OCI-LY7 (cell line): ENCODE measurements around the gene ORC2. TPM values are rescaled to one million over a fixed set of nuclear protein-coding genes. Genes with fewer than 3 reads are reported as not detected.

Source experiments
- BruUV-seq: library from RNA; stranded (reverse); fragments of 400-500 nt; replicated peaks from 2 replicates; lab custom pipeline; 2021; lab: Mats Ljungman, UMichigan
- CTCF ChIA-PET: fragments of 300-600 bp; sonication (Branson Sonifier 250); formaldehyde crosslinking; loops from one replicate; lab custom pipeline; 2022; ENCODE audit warnings: antibody characterized with exemption; ENCODE audit not compliant: unreplicated experiment; lab: Charles Lee
- POLR2A ChIA-PET: fragments of 300-600 bp; sonication (Branson Sonifier 250); formaldehyde crosslinking; loops from one replicate; lab custom pipeline; 2022; ENCODE audit warnings: antibody characterized with exemption; lab: Charles Lee
- DNase-seq: peaks from one replicate; pipeline ENCODE4 v3.0.0-alpha.2; 2015; ENCODE audit warnings: low spot score
- H2AFZ ChIP-seq: fragments of 200-600 bp; sonication (generic), shearing (Covaris generic); 2 replicates; pipeline ENCODE4 v1.6.1; 2014; ENCODE audit warnings: mild to moderate bottlenecking, antibody characterized with exemption, low read length, moderate library complexity
- H3K27ac ChIP-seq: fragments of 200-600 bp; sonication (generic); 2 replicates; pipeline ENCODE4 v1.5.1; 2014; ENCODE audit warnings: mixed run types, low read depth, mild to moderate bottlenecking, moderate library complexity, low read length, inconsistent platforms; ENCODE audit not compliant: poor library complexity, severe bottlenecking
- H3K36me3 ChIP-seq: fragments of 200-600 bp; sonication (generic); 2 replicates; pipeline ENCODE4 v1.6.1; 2014; ENCODE audit warnings: mild to moderate bottlenecking, antibody characterized with exemption, low read length, moderate library complexity, mixed read lengths; ENCODE audit not compliant: insufficient read depth
- H3K4me1 ChIP-seq: fragments of 200-600 bp; sonication (generic); 2 replicates; pipeline ENCODE4 v1.5.1; 2014; ENCODE audit warnings: mild to moderate bottlenecking, low read length; ENCODE audit not compliant: insufficient read depth, poor library complexity, severe bottlenecking
- H3K4me2 ChIP-seq: fragments of 200-600 bp; sonication (generic); 2 replicates; pipeline ENCODE4 v1.6.1; 2014; ENCODE audit warnings: mild to moderate bottlenecking, low read length
- H3K4me3 ChIP-seq: fragments of 200-600 bp; sonication (generic); 2 replicates; pipeline ENCODE4 v1.5.1; 2014; ENCODE audit warnings: mild to moderate bottlenecking, low read depth, low read length; ENCODE audit not compliant: poor library complexity, severe bottlenecking
- H3K79me2 ChIP-seq: fragments of 200-600 bp; sonication (generic); 2 replicates; pipeline ENCODE4 v1.6.1; 2016; ENCODE audit warnings: low read depth, mild to moderate bottlenecking, low read length, moderate library complexity, mixed read lengths; ENCODE audit not compliant: insufficient read depth
- H3K9me2 ChIP-seq: fragments of 200-600 bp; sonication (generic); 2 replicates; pipeline ENCODE4 v1.6.1; 2016; ENCODE audit warnings: mild to moderate bottlenecking, low read length, mixed read lengths; ENCODE audit not compliant: insufficient read depth
- H3K9me3 ChIP-seq: fragments of 200-600 bp; sonication (generic); 2 replicates; pipeline ENCODE4 v1.6.1; 2014; ENCODE audit warnings: mild to moderate bottlenecking, mixed run types, low read length, mixed read lengths
- H4K20me1 ChIP-seq: fragments of 200-600 bp; sonication (generic); 2 replicates; pipeline ENCODE4 v1.6.1; 2014; ENCODE audit warnings: mild to moderate bottlenecking, antibody characterized with exemption, low read length, moderate library complexity, mixed read lengths; ENCODE audit not compliant: insufficient read depth
- CTCF ChIP-seq: fragments of 200-600 bp; sonication (generic); conservative IDR thresholded peaks from 2 replicates; pipeline ENCODE4 v1.5.1; 2014; ENCODE audit warnings: mild to moderate bottlenecking, antibody characterized with exemption, low read length, moderate library complexity, mixed read lengths
- EZH2phosphoT487 ChIP-seq: fragments of 200-600 bp; sonication (generic); IDR thresholded peaks from 2 replicates; pipeline ENCODE4 v1.6.1; 2018; ENCODE audit warnings: low read depth, borderline replicate concordance, mild to moderate bottlenecking, mixed run types, antibody characterized with exemption, low read length, moderate library complexity, mixed read lengths
- intact Hi-C: fragments of 100-400 bp; cut with micrococcal nuclease; formaldehyde crosslinking; loops from one replicate; pipeline ENCODE4 v1.10.0; 2022; ENCODE audit not compliant: unreplicated experiment
- total RNA-seq, 2 experiments: library from RNA; depleted of rRNA in 1 of 2; stranded (reverse); fragments of >200 nt in 1 of 2; shearing (Covaris generic) in 1 of 2; gene quantifications; 2 replicates each; pipeline ENCODE4 v1.2.3, GENCODE V29; 2014 to 2022

Gene ORC2
- total RNA-seq, 2 experiments from 2014 or later: 14.9 to 46.1 TPM

GRCh38 chr2:200968735-200969134, 5.3 kb upstream of the ORC2 start:
- H3K9me3 ChIP-seq: no peaks in the 10 kb centered on the region
- no peak for DNase-seq
- CTCF ChIA-PET: no interaction called here
- H4K20me1 ChIP-seq: no peaks in the 10 kb centered on the region
- intact Hi-C loops: no loop called here
- POLR2A ChIA-PET: no interaction called here
- H3K4me3 ChIP-seq: no peak overlapping the region
- TF ChIP-seq CTCF (no peak), EZH2phosphoT487 (no peak)
- H3K9me2 ChIP-seq: no peaks in the 10 kb centered on the region
- H3K4me1 ChIP-seq: peaks cover 11% of the 10 kb centered on the region
- no peak overlapping the region for H3K27ac ChIP-seq
- H3K79me2 ChIP-seq: no peaks in the 10 kb centered on the region
- no peak overlapping the region for H2AFZ ChIP-seq
- no peaks in the 10 kb centered on the region for H3K36me3 ChIP-seq
- H3K4me2 ChIP-seq: no peak overlapping the region
- no TSS peak for BruUV-seq

GRCh38 chr2:200968162-200968561, 4.7 kb upstream of the ORC2 start:
- Histone ChIP-seq H3K27ac (no peak overlapping the region), H3K4me2 (no peak overlapping the region), H3K79me2 (no peaks in the 10 kb centered on the region), H4K20me1 (no peaks in the 10 kb centered on the region), H3K9me2 (no peaks in the 10 kb centered on the region), H3K9me3 (no peaks in the 10 kb centered on the region), H3K4me1 (peaks cover 11% of the 10 kb centered on the region), H3K36me3 (no peaks in the 10 kb centered on the region), H3K4me3 (no peak overlapping the region), H2AFZ (no peak overlapping the region)
- intact Hi-C loops: no loop called here
- no TSS peak for BruUV-seq
- TF ChIP-seq EZH2phosphoT487 (no peak), CTCF (no peak)
- DNase-seq: no peak
- CTCF ChIA-PET: no interaction called here
- POLR2A ChIA-PET: interaction anchor here (1.2 to 1.5 kb wide), 3 partner anchors 10 to 101 kb away, joined by 3 to 4 read pairs (median 3); no protein-coding TSS in a partner anchor

GRCh38 chr2:200966770-200967169, 3.3 kb upstream of the ORC2 start:
- H3K27ac ChIP-seq: no peak overlapping the region
- ChIA-PET CTCF (no interaction called here), POLR2A (interaction anchor here (0.6 to 4.3 kb wide), 12 partner anchors 8 to 266 kb away, joined by 3 to 28 read pairs (median 4); no protein-coding TSS in a partner anchor)
- no peaks in the 10 kb centered on the region for H3K9me2 ChIP-seq
- intact Hi-C loops: no loop called here
- TF ChIP-seq CTCF (no peak), EZH2phosphoT487 (no peak)
- DNase-seq: no peak
- H3K4me3 ChIP-seq: no peak overlapping the region
- H3K79me2 ChIP-seq: peaks cover 12% of the 10 kb centered on the region
- H3K4me2 ChIP-seq: no peak overlapping the region
- no peaks in the 10 kb centered on the region for H3K9me3 ChIP-seq
- H3K36me3 ChIP-seq: no peaks in the 10 kb centered on the region
- peaks cover 21% of the 10 kb centered on the region for H3K4me1 ChIP-seq
- H2AFZ ChIP-seq: no peak overlapping the region
- BruUV-seq: no TSS peak
- H4K20me1 ChIP-seq: peaks cover 5% of the 10 kb centered on the region; the same call in 1 of the 2 replicates
